Germinal center (tissue), 1 donor: Measurements from ENCODE around the gene SETBP1.

Experiments used
- DNase-seq: peaks from one replicate; pipeline ENCODE4 v3.0.0; 2012; ENCODE audit warnings: mixed read lengths, low spot score

SETBP1 gene

DNA sequence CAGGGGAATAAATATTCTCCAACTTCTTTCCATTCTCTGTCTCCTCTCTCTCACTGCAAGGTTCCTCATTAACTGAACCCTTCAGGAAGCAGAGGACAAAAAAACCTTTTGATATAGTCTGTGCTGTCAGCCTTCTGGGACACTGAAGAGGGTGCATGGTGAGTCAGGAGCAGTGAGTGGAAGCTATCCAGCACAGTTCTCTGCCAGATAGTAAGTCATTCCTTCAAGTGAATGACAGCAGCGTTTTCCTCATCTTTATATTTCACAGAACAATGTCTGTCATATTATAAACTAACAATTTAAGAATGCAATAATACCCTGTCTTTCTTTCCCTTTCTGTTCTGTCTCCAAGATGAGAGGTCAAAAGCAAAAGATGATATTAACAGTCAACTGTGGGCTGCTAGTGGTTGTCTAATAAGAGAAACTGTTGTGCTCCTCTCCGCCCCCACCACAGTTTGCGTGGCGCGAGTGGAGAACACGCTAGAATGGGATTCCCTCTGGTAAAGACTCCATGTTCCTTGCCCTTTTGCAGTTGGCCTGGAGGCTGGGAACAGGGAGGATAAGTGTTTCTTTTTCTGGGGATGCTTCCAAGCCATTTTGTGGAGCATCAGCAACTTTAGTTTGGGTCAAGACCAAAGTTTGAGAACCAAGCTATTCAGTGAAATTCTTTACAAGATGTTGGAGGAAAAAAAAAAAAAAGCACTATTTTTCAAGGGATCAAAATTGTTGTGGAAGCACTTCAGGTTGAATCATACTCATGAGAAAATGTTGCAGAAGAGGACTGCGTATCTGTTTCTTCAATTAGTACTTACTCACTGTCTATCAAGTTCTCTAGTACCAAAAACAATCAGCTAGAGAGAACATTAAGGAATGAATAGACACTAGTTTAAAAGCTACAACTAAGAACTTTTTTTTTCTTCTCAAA is 430.2 kb downstream of the SETBP1 start:
- no peak for DNase-seq

GRCh38 chr18:45111502-45111848 is 430.8 kb downstream of the SETBP1 start:
- no peak for DNase-seq

GRCh38 chr18:45112682-45113081 is 432.0 kb downstream of the SETBP1 start:
- no peak for DNase-seq

GRCh38 chr18:45116116-45116515 is 435.4 kb downstream of the SETBP1 start:
- no peak for DNase-seq
